ENCODE results near the gene PPP2R5C. TPM values are rescaled to one million over a fixed set of nuclear protein-coding genes. Genes with fewer than 3 reads are reported as not detected.

The PPP2R5C gene
- total RNA-seq, 4 donors from 2014 or later = 143 to 171 (median 169) TPM

- H3K4me1 ChIP-seq = peaks cover 0 to 21% of the 10 kb centered on the region in 2 donors
Measured at GRCh38 chr14:101820283-101820798, 58.8 kb downstream of the PPP2R5C start.

GRCh38 chr14:101821528-101821927, 60.0 kb downstream of the PPP2R5C start:
- H3K4me3 ChIP-seq = no peak overlapping the region
- no peak for TF ChIP-seq CTCF (IDR thresholded peaks at IDR 0.05)
- TF ChIP-seq POLR2A (IDR thresholded peaks at IDR 0.05) = no peak
- H3K4me1 ChIP-seq = peaks cover 0 to 21% of the 10 kb centered on the region in 2 donors
- no peak for DNase-seq
- no peaks in the 10 kb centered on the region for H3K36me3 ChIP-seq
- H3K9me3 ChIP-seq = no peaks in the 10 kb centered on the region
- intact Hi-C loops (cut with DNase I; ENCODE audit: low total_unique reads) = no loop called here
- H3K27ac ChIP-seq = no peak overlapping the region
- H3K27me3 ChIP-seq = no peaks in the 10 kb centered on the region

More at GRCh38 chr14:101820283-101820798, 58.8 kb downstream of the PPP2R5C start:
- Histone ChIP-seq H3K9me3 (no peaks in the 10 kb centered on the region), H3K36me3 (no peaks in the 10 kb centered on the region), H3K27me3 (no peaks in the 10 kb centered on the region), H3K4me3 (no peak overlapping the region), H3K27ac (no peak overlapping the region)
- intact Hi-C loops (cut with DNase I; ENCODE audit: low total_unique reads) = no loop called here
- DNase-seq = no peak
- TF ChIP-seq POLR2A (IDR thresholded peaks at IDR 0.05) = no peak
- TF ChIP-seq CTCF (IDR thresholded peaks at IDR 0.05) = no peak

GRCh38 chr14:101823066-101823465, 61.6 kb downstream of the PPP2R5C start:
- Histone ChIP-seq H3K27ac (peak overlapping the region; percentile 76 to 88), H3K4me3 (peak overlapping the region; percentile 4 to 16), H3K4me1 (peaks cover 0 to 21% of the 10 kb centered on the region in 2 donors), H3K9me3 (no peaks in the 10 kb centered on the region), H3K27me3 (no peaks in the 10 kb centered on the region), H3K36me3 (no peaks in the 10 kb centered on the region)
- DNase-seq = no peak
- no peak for TF ChIP-seq CTCF (IDR thresholded peaks at IDR 0.05)
- TF ChIP-seq POLR2A (IDR thresholded peaks at IDR 0.05) = no peak
- intact Hi-C loops (cut with DNase I; ENCODE audit: low total_unique reads) = no loop called here

- no peaks in the 10 kb centered on the region for H3K27me3 ChIP-seq
- H3K36me3 ChIP-seq = no peaks in the 10 kb centered on the region
- peak; percentile 65 to 75 for DNase-seq
- no peak for TF ChIP-seq POLR2A (IDR thresholded peaks at IDR 0.05)
- no peak for TF ChIP-seq CTCF (IDR thresholded peaks at IDR 0.05)
- peaks cover 0 to 21% of the 10 kb centered on the region in 2 donors for H3K4me1 ChIP-seq
- H3K4me3 ChIP-seq = peak overlapping the region; percentile 4 to 16
- intact Hi-C loops (cut with DNase I; ENCODE audit: low total_unique reads) = no loop called here
- H3K9me3 ChIP-seq = no peaks in the 10 kb centered on the region
- peak overlapping the region; percentile 76 to 88 for H3K27ac ChIP-seq
Measured at GRCh38 chr14:101823511-101824120, 62.1 kb downstream of the PPP2R5C start.

GRCh38 chr14:101824339-101824727, 62.8 kb downstream of the PPP2R5C start:
- Histone ChIP-seq H3K36me3 (no peaks in the 10 kb centered on the region), H3K27ac (peak overlapping the region; percentile 76 to 88), H3K4me1 (peaks cover 0 to 21% of the 10 kb centered on the region in 2 donors), H3K27me3 (no peaks in the 10 kb centered on the region), H3K4me3 (no peak overlapping the region), H3K9me3 (no peaks in the 10 kb centered on the region)
- intact Hi-C loops (cut with DNase I; ENCODE audit: low total_unique reads) = no loop called here
- no peak for DNase-seq
- no peak for TF ChIP-seq POLR2A (IDR thresholded peaks at IDR 0.05)
- TF ChIP-seq CTCF (IDR thresholded peaks at IDR 0.05) = no peak

Data from uterus (tissue), 4 donors.